ENCODE data around the gene RBKS. TPM values are rescaled to one million over a fixed set of nuclear protein-coding genes. Genes with fewer than 3 reads are reported as not detected.

The RBKS gene
- total RNA-seq, 4 donors from 2014 or later: 6.9 to 10.6 (median 8.1) TPM

- H3K4me1 ChIP-seq: peaks cover 9 to 27% of the 10 kb centered on the region in 2 donors
- TF ChIP-seq, protein P1, sequence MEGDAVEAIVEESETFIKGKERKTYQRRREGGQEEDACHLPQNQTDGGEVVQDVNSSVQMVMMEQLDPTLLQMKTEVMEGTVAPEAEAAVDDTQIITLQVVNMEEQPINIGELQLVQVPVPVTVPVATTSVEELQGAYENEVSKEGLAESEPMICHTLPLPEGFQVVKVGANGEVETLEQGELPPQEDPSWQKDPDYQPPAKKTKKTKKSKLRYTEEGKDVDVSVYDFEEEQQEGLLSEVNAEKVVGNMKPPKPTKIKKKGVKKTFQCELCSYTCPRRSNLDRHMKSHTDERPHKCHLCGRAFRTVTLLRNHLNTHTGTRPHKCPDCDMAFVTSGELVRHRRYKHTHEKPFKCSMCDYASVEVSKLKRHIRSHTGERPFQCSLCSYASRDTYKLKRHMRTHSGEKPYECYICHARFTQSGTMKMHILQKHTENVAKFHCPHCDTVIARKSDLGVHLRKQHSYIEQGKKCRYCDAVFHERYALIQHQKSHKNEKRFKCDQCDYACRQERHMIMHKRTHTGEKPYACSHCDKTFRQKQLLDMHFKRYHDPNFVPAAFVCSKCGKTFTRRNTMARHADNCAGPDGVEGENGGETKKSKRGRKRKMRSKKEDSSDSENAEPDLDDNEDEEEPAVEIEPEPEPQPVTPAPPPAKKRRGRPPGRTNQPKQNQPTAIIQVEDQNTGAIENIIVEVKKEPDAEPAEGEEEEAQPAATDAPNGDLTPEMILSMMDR (IDR thresholded peaks at IDR 0.05): no peak
- no peak for TF ChIP-seq POLR2A (IDR thresholded peaks at IDR 0.05)
Observed at GRCh38 chr2:27914041-27914804, 24.0 kb upstream of the RBKS start.

DNA sequence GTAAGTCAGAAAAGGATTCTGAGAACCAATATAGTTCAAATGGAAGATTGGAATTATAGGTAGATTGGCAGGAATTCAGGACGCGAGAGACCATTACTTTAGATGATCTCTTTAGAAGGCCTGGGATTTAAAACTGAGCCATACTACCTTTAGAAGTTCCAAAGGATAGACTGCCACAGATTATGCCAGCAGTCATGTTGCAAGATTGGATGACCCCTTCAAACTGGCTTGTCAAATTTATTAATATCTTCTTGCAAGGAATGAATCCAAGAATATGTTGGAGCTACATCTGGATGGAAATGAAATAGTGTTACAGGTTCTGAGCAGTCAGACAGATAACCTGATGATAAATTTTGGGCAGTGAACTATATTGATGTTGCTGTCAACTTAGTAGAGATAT lies 22.3 kb upstream of the RBKS start:
- Histone ChIP-seq H3K27ac (no peak overlapping the region), H3K4me1 (peaks cover 9 to 27% of the 10 kb centered on the region in 2 donors), H3K4me3 (replicated peaks in 1 of 3) (no peak overlapping the region), H3K27me3 (no peaks in the 10 kb centered on the region), H3K9me3 (no peaks in the 10 kb centered on the region), H3K36me3 (no peaks in the 10 kb centered on the region)
- 96 to 97% methylated on average over 2 of the region's 2 CpGs for WGBS, 2 donors
- intact Hi-C loops (cut with DNase I): no loop called here
- no peak for DNase-seq
- TF ChIP-seq, protein P1 (IDR thresholded peaks at IDR 0.05): no peak
- TF ChIP-seq POLR2A (IDR thresholded peaks at IDR 0.05): no peak

More at GRCh38 chr2:27914041-27914804, 24.0 kb upstream of the RBKS start:
- 97% methylated on average over 2 of the region's 2 CpGs for WGBS, 2 donors
- no peaks in the 10 kb centered on the region for H3K36me3 ChIP-seq
- intact Hi-C loops (cut with DNase I): no loop called here
- H3K27ac ChIP-seq: peak overlapping the region in 2 of 3 donors; percentile 31 to 66
- H3K9me3 ChIP-seq: no peaks in the 10 kb centered on the region
- no peak for DNase-seq
- H3K27me3 ChIP-seq: no peaks in the 10 kb centered on the region
- no peak overlapping the region for H3K4me3 ChIP-seq (replicated peaks in 1 of 3)

GRCh38 chr2:27911458-27912210 lies 21.4 kb upstream of the RBKS start:
- no peaks in the 10 kb centered on the region for H3K9me3 ChIP-seq
- H3K27me3 ChIP-seq: no peaks in the 10 kb centered on the region
- DNase-seq: no peak
- H3K27ac ChIP-seq: no peak overlapping the region
- H3K4me1 ChIP-seq: peaks cover 9 to 27% of the 10 kb centered on the region in 2 donors
- intact Hi-C loops (cut with DNase I): no loop called here
- H3K4me3 ChIP-seq (replicated peaks in 1 of 3): no peak overlapping the region
- WGBS, 2 donors: 98% methylated on average over 2 of the region's 2 CpGs
- no peaks in the 10 kb centered on the region for H3K36me3 ChIP-seq
- no peak for TF ChIP-seq POLR2A (IDR thresholded peaks at IDR 0.05)
- TF ChIP-seq, protein P1 (IDR thresholded peaks at IDR 0.05): no peak

- DNase-seq: no peak
- intact Hi-C loops (cut with DNase I): no loop called here
Observed at GRCh38 chr2:27909901-27910300, 19.7 kb upstream of the RBKS start.

More at GRCh38 chr2:27909901-27910300, 19.7 kb upstream of the RBKS start:
- H3K9me3 ChIP-seq: no peaks in the 10 kb centered on the region
- peaks cover 3 to 16% of the 10 kb centered on the region in 2 donors for H3K4me1 ChIP-seq
- H3K27me3 ChIP-seq: no peaks in the 10 kb centered on the region
- no peak overlapping the region for H3K27ac ChIP-seq
- 87% methylated on average over 2 of the region's 2 CpGs for WGBS, 2 donors
- no peaks in the 10 kb centered on the region for H3K36me3 ChIP-seq
- TF ChIP-seq, protein P1 (IDR thresholded peaks at IDR 0.05): no peak
- no peak overlapping the region for H3K4me3 ChIP-seq (replicated peaks in 1 of 3)

Measured in thyroid gland (tissue), 4 donors.